HepG2 (cell line): ENCODE results near the gene VWA5B1. TPM values are rescaled to one million over a fixed set of nuclear protein-coding genes. Genes with fewer than 3 reads are reported as not detected.

Source experiments
- ATAC-seq: fragments of 200-7000 bp; cut with Tn5 transposase; 3 replicates; pipeline ENCODE4 v1.9.1; 2020; ENCODE audit warnings: mild to moderate bottlenecking, moderate library complexity
- BruUV-seq: library from RNA; stranded (reverse); fragments of 400-500 nt; replicated peaks from 2 replicates; lab custom pipeline; 2021; lab: Mats Ljungman, UMichigan
- CTCF ChIA-PET: fragments of 300-600 bp; formaldehyde crosslinking; extraction: SDS; loops from one replicate; lab custom pipeline; 2021; ENCODE audit warnings: low total read pairs, inconsistent platforms, low intra/inter-chr PET ratio; lab: Yijun Ruan, JAX
- POLR2A ChIA-PET: fragments of 350-600 bp; sonication (Branson Sonifier 250); formaldehyde crosslinking; loops from one replicate; lab custom pipeline; 2020; ENCODE audit warnings: antibody characterized with exemption, inconsistent platforms; lab: Yijun Ruan, JAX
- DNase-seq: peaks from one replicate; pipeline ENCODE4 v3.0.0-alpha.2; 2015; ENCODE audit warnings: low spot score
- FAIRE-seq: peaks from 3 replicates; lab custom pipeline; 2011; peaks lifted over from hg19 to GRCh38; lab: Jason Lieb, UNC
- H2AFZ ChIP-seq: one replicate; pipeline ENCODE4 v1.6.1; 2011; ENCODE audit warnings: low read length, inconsistent platforms
- H3K27ac ChIP-seq: fragments of 300-600 bp; 3 replicates; pipeline ENCODE4 v1.8.0; 2011; ENCODE audit warnings: mixed run types, mild to moderate bottlenecking, mixed read lengths, low read length, inconsistent platforms; ENCODE audit not compliant: insufficient read depth; ENCODE audit errors: extremely low read length
- H3K27me3 ChIP-seq, 2 experiments: fragments of 200-600 bp in 1 of 2; 2 replicates in 1 of 2; 3 replicates in 1 of 2; pipeline versions ENCODE4 v1.6.0 to v1.8.0; 2011; ENCODE audit warnings: low read length in 2 of 2, mild to moderate bottlenecking in 2 of 2, moderate library complexity in 2 of 2, inconsistent platforms in 1 of 2; ENCODE audit not compliant: insufficient read depth in 2 of 2, control insufficient read depth in 1 of 2
- H3K36me3 ChIP-seq, 2 experiments: fragments of 200-600 bp in 1 of 2; replicated peaks in 1 of 2; 2 replicates in 1 of 2; 3 replicates in 1 of 2; pipeline versions ENCODE4 v1.5.1 to v1.8.0; 2011; ENCODE audit warnings: low read length in 2 of 2, inconsistent platforms in 1 of 2; ENCODE audit not compliant: insufficient read depth in 2 of 2, control insufficient read depth in 1 of 2
- H3K4me1 ChIP-seq: 2 replicates; pipeline ENCODE4 v1.5.1; 2012; ENCODE audit warnings: low read length, inconsistent platforms; ENCODE audit not compliant: insufficient read depth
- H3K4me2 ChIP-seq: 2 replicates; pipeline ENCODE4 v1.6.0; 2011; ENCODE audit warnings: low read depth, low read length, inconsistent platforms
- H3K4me3 ChIP-seq, 3 experiments: fragments of 200-600 bp in 1 of 3; sonication (generic), shearing (Covaris generic) in 1 of 3; replicated peaks in 1 of 3; 2 replicates each; pipeline ENCODE4 v1.5.1; 2011 to 2016; ENCODE audit warnings: low read length in 3 of 3, inconsistent platforms in 2 of 3, low read depth in 2 of 3, mild to moderate bottlenecking in 2 of 3, control low read depth in 1 of 3, mixed read lengths in 1 of 3; ENCODE audit not compliant: insufficient read depth in 1 of 3
- H3K79me2 ChIP-seq: one replicate; pipeline ENCODE4 v1.6.1; 2011; ENCODE audit warnings: low read length, inconsistent platforms; ENCODE audit not compliant: insufficient read depth
- H3K9ac ChIP-seq: 2 replicates; pipeline ENCODE4 v1.6.0; 2011; ENCODE audit warnings: mild to moderate bottlenecking, low read depth, low read length, inconsistent platforms; ENCODE audit not compliant: insufficient read depth
- H3K9me3 ChIP-seq: 2 replicates; pipeline ENCODE4 v1.5.1; 2012; ENCODE audit warnings: mild to moderate bottlenecking, low read length
- H4K20me1 ChIP-seq: 2 replicates; pipeline ENCODE4 v1.6.0; 2011; ENCODE audit warnings: inconsistent platforms, mild to moderate bottlenecking, low read length, moderate library complexity; ENCODE audit not compliant: insufficient read depth
- BRCA1 ChIP-seq: sonication (generic); formaldehyde crosslinking; IDR thresholded peaks from 2 replicates; pipeline ENCODE4 v1.4.0; 2020; ENCODE audit warnings: missing genetic modification reagents
- CHD2 ChIP-seq: IDR thresholded peaks from 2 replicates; pipeline ENCODE4 v1.6.1; 2011; ENCODE audit warnings: low read depth, low read length, improper control_type of control experiment
- HDAC6 ChIP-seq: fragments of 200-600 bp; sonication (generic); IDR thresholded peaks from 2 replicates; pipeline ENCODE4 v1.7.0; 2017; ENCODE audit warnings: mild to moderate bottlenecking, antibody characterized with exemption, low read length, low read depth
- RARG ChIP-seq: sonication (generic); formaldehyde crosslinking; IDR thresholded peaks from 2 replicates; pipeline ENCODE4 v1.4.0; 2020; ENCODE audit warnings: low read depth, mild to moderate bottlenecking, missing genetic modification reagents
- ZBTB20 ChIP-seq: sonication (generic); formaldehyde crosslinking; IDR thresholded peaks from 2 replicates; pipeline ENCODE4 v1.8.1; 2023; ENCODE audit warnings: missing genetic modification reagents, low read depth, mild to moderate bottlenecking, borderline replicate concordance
- ZNF569 ChIP-seq: sonication (generic); formaldehyde crosslinking; IDR thresholded peaks from 2 replicates; pipeline ENCODE4 v1.5.0; 2020; ENCODE audit warnings: mild to moderate bottlenecking, missing genetic modification reagents, moderate library complexity, borderline replicate concordance
- ZNF768 ChIP-seq: sonication (generic); formaldehyde crosslinking; IDR thresholded peaks from 2 replicates; pipeline ENCODE4 v1.4.0; 2020; ENCODE audit warnings: missing genetic modification reagents
- ZNF879 ChIP-seq: sonication (generic); formaldehyde crosslinking; IDR thresholded peaks from 2 replicates; pipeline ENCODE4 v1.8.1; 2023; ENCODE audit warnings: missing genetic modification reagents
- WGBS: methylation state at CpG from one replicate; pipeline ENCODE4 v1.1.6; 2017; ENCODE audit warnings: low lambda C conversion rate; 5-methylcytosine and 5-hydroxymethylcytosine counted together
- in situ Hi-C: cut with HindIII; loops from 2 replicates; pipeline ENCODE4 v1.10.0; 2017; ENCODE audit warnings: low pct_unique_long_range_greater_than_20kb; ENCODE audit not compliant: extremely low pct_ligation_motif_present
- intact Hi-C: fragments of 100-400 bp; cut with micrococcal nuclease; formaldehyde crosslinking; loops from one replicate; pipeline ENCODE4 v1.10.0; 2022; ENCODE audit not compliant: unreplicated experiment
- polyA plus RNA-seq, 8 experiments: library from polyadenylated mRNA; depleted of rRNA in 3 of 8; stranded (reverse) in 7 of 8; unstranded in 1 of 8; fragments of >200 nt; fragmentation: Illumina TruSeq in 4 of 8; extraction: Trizol in 4 of 8; gene quantifications; 2 replicates each; pipeline versions ENCODE4 v1.2.1 to v1.2.3, GENCODE V29; 2011 to 2016; ENCODE audit warnings: low read depth in 4 of 8, missing spikeins in 1 of 8, mixed read lengths in 1 of 8; ENCODE audit not compliant: insufficient read depth in 1 of 8
- total RNA-seq, 5 experiments: library from RNA; depleted of rRNA; stranded (reverse); fragments of >200 nt; fragmentation: Illumina TruSeq; extraction: Trizol; gene quantifications; 2 replicates each; pipeline ENCODE4 v1.2.3, GENCODE V29; 2016; ENCODE audit warnings: low read depth in 1 of 5
- TF ChIP-seq, protein P1 (sequence below): sonication (generic); formaldehyde crosslinking; IDR thresholded peaks from 2 replicates; pipeline ENCODE4 v1.4.0; 2020; ENCODE audit warnings: low read depth, mild to moderate bottlenecking, missing genetic modification reagents

VWA5B1 gene
- total and polyA plus RNA-seq, 2 of the 13 experiments (the other 11 are each of a cell fraction or from before 2014, with no cell fraction given): not detected

DNA sequence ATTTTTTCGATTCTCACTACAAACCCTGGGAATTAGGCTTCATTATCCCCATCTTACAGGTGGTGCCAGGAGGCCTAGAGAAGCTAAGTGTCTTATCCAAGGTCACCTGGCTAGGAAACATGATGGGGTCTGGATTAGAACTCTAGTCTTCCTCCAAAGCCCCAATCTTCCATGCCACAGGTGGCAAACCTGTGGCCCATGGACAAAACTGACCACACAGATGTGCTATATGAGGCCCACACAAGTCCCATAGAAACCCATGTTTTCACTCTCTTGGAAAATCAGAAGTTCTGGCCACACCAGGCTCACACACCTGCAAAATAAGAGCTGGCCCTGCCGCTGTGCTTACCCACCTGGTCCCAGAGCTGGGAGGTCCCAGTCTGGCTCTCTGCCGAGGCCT is 21.6 kb downstream of the VWA5B1 start:
- Histone ChIP-seq H3K27ac (no peak overlapping the region), H3K4me1 (no peaks in the 10 kb centered on the region), H3K9ac (no peak overlapping the region), H2AFZ (no peak overlapping the region), H3K4me2 (no peak overlapping the region), H3K27me3 (peaks cover 0 to 66% of the 10 kb centered on the region in 2 experiments; a peak in 4 of 5 replicates), H3K4me3 (no peak overlapping the region), H3K36me3 (no peaks in the 10 kb centered on the region), H3K9me3 (no peaks in the 10 kb centered on the region), H3K79me2 (no peaks in the 10 kb centered on the region), H4K20me1 (no peaks in the 10 kb centered on the region)
- ATAC-seq (no peak), FAIRE-seq (no peak), DNase-seq (no peak)
- TF ChIP-seq, protein P1, sequence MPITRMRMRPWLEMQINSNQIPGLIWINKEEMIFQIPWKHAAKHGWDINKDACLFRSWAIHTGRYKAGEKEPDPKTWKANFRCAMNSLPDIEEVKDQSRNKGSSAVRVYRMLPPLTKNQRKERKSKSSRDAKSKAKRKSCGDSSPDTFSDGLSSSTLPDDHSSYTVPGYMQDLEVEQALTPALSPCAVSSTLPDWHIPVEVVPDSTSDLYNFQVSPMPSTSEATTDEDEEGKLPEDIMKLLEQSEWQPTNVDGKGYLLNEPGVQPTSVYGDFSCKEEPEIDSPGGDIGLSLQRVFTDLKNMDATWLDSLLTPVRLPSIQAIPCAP: no peak
- TF ChIP-seq ZBTB20: no peak
- no peak for TF ChIP-seq ZNF569 (CRISPR knock-in tag)
- no peak for TF ChIP-seq BRCA1 (CRISPR knock-in tag)
- no peak for TF ChIP-seq RARG (CRISPR knock-in tag)
- no peak for TF ChIP-seq ZNF879 (CRISPR knock-in tag)
- no peak for TF ChIP-seq HDAC6
- BruUV-seq: no TSS peak
- POLR2A ChIA-PET: no interaction called here
- in situ Hi-C loops: no loop called here
- WGBS: 0% methylated on average over 1 of the region's 3 CpGs
- intact Hi-C loops: no loop called here
- CTCF ChIA-PET: no interaction called here

DNA sequence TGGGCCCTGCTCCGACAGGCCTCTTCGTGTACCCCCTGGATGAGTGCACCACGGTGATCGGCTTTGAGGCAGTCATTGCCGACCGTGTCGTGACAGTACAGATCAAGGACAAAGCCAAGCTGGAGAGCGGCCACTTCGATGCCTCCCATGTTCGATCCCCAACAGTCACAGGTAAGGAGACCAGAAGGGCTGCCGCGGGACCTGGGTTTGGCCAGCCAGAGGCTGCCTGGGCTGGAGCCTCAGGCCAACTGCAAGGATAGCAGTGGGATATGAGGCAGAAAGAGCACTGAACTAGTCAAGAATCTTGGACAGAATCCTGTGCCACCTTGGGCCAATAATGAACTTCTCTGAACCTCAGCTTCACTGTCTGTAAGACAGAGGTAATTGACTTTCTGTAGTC is 22.1 kb downstream of the VWA5B1 start:
- peaks cover 4 to 71% of the 10 kb centered on the region in 2 experiments; a peak in 4 of 5 replicates for H3K27me3 ChIP-seq
- in situ Hi-C loops (no loop called here), intact Hi-C loops (no loop called here)
- no TSS peak for BruUV-seq
- POLR2A ChIA-PET: no interaction called here
- H3K4me3 ChIP-seq: no peak overlapping the region
- ATAC-seq (no peak), FAIRE-seq (no peak), DNase-seq (no peak)
- no peak overlapping the region for H2AFZ ChIP-seq
- no peaks in the 10 kb centered on the region for H3K4me1 ChIP-seq
- H3K4me2 ChIP-seq: no peak overlapping the region
- no peaks in the 10 kb centered on the region for H3K36me3 ChIP-seq
- no peak overlapping the region for H3K9ac ChIP-seq
- no peak overlapping the region for H3K27ac ChIP-seq
- CTCF ChIA-PET: no interaction called here
- WGBS: 84% methylated on average over 5 of the region's 12 CpGs
- H3K9me3 ChIP-seq: no peaks in the 10 kb centered on the region
- TF ChIP-seq ZNF768 (CRISPR knock-in tag) (peak; percentile 54; the same call in 1 of the 2 replicates), CHD2 (no peak)
- H3K79me2 ChIP-seq: no peaks in the 10 kb centered on the region
- no peaks in the 10 kb centered on the region for H4K20me1 ChIP-seq
